MM.1S (cell line): ENCODE measurements around the gene GDF2.

Experiments
- CTCF ChIP-seq: fragments of 300-600 bp; sonication (generic); IDR thresholded peaks from 2 replicates; pipeline ENCODE4 v1.5.1; 2016; ENCODE audit warnings: antibody characterized with exemption, low read length, mixed read lengths
- EZH2phosphoT487 ChIP-seq: fragments of 300-600 bp; sonication (generic); IDR thresholded peaks from 2 replicates; pipeline ENCODE4 v1.6.1; 2018; ENCODE audit warnings: antibody characterized with exemption, low read length

DNA sequence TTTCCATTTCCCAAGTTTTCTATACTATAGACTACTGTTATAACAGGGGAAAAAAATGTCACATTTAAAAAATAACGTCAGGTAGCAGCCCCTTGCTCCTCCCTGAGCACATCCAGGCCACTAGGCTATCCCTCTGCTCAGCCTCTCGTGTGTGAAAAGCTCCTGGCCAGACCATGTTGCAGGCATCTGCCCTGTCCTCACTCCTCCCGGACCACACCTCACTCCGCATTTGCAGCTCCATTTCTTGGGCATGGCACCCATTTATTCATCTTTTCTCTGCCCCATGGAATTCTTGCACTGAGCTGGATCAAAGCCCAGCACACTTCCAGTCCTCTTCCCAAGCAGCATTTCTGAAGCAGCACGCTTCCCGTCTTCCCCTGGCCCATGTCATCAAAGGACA is 1.4 kb upstream of the GDF2 start:
- TF ChIP-seq CTCF (no peak), EZH2phosphoT487 (no peak)
